GM12878 (cell line): Measurements from ENCODE around the gene RCOR1. TPM values are rescaled to one million over a fixed set of nuclear protein-coding genes. Genes with fewer than 3 reads are reported as not detected.

Experiments used
- ATF3 ChIP-seq: IDR thresholded peaks from 2 replicates; pipeline ENCODE4 v1.6.1; 2011; ENCODE audit warnings: low read depth, mild to moderate bottlenecking, low read length, moderate library complexity, borderline replicate concordance; ENCODE audit errors: extremely low read depth
- DPF2 ChIP-seq: fragments of 450-650 bp; IDR thresholded peaks from 2 replicates; pipeline ENCODE4 v1.6.1; 2017; ENCODE audit warnings: mild to moderate bottlenecking
- GATAD2B ChIP-seq: fragments of 450-650 bp; conservative IDR thresholded peaks from 2 replicates; pipeline ENCODE4 v1.6.1; 2017; ENCODE audit warnings: low read depth, mild to moderate bottlenecking, moderate library complexity
- JUNB ChIP-seq: IDR thresholded peaks from 2 replicates; pipeline ENCODE4 v1.6.1; 2016; ENCODE audit warnings: antibody characterized with exemption, mild to moderate bottlenecking
- LARP7 ChIP-seq: fragments of 450-650 bp; IDR thresholded peaks from 2 replicates; pipeline ENCODE4 v1.6.1; 2017; ENCODE audit warnings: mild to moderate bottlenecking
- MYB ChIP-seq: fragments of 150-350 bp; IDR thresholded peaks from 2 replicates; pipeline ENCODE4 v1.6.1; 2014; ENCODE audit warnings: mild to moderate bottlenecking, low read depth, low read length, borderline replicate concordance
- MYC ChIP-seq: IDR thresholded peaks from 2 replicates; pipeline ENCODE4 v1.6.1; 2011; ENCODE audit warnings: mild to moderate bottlenecking, low read length, moderate library complexity, inconsistent platforms; ENCODE audit not compliant: insufficient read depth, insufficient replicate concordance, insufficient read length, severe bottlenecking
- NFYB ChIP-seq: IDR thresholded peaks from 2 replicates; pipeline ENCODE4 v1.6.1; 2011; ENCODE audit warnings: low read depth, mild to moderate bottlenecking, low read length, improper control_type of control experiment, moderate library complexity; ENCODE audit not compliant: insufficient read depth
- PML ChIP-seq: IDR thresholded peaks from 2 replicates; pipeline ENCODE4 v1.6.1; 2012; ENCODE audit warnings: low read length, inconsistent platforms
- RB1 ChIP-seq: fragments of 450-650 bp; formaldehyde crosslinking; IDR thresholded peaks from 2 replicates; pipeline ENCODE4 v1.6.1; 2017; ENCODE audit warnings: mild to moderate bottlenecking, borderline replicate concordance
- RELA ChIP-seq: fragments of 450-650 bp; IDR thresholded peaks from 2 replicates; pipeline ENCODE4 v1.8.0; 2014; ENCODE audit warnings: borderline replicate concordance; ENCODE audit not compliant: partially characterized antibody
- SMAD5 ChIP-seq: IDR thresholded peaks from 2 replicates; pipeline ENCODE4 v1.6.1; 2016; ENCODE audit warnings: antibody characterized with exemption, low read depth
- TAF1 ChIP-seq: IDR thresholded peaks from 2 replicates; pipeline ENCODE4 v1.6.1; 2011; ENCODE audit warnings: mild to moderate bottlenecking, low read depth, low read length, borderline replicate concordance
- TCF3 ChIP-seq: IDR thresholded peaks from 2 replicates; pipeline ENCODE4 v1.6.1; 2012; ENCODE audit warnings: low read depth, mild to moderate bottlenecking, low read length, borderline replicate concordance; ENCODE audit not compliant: insufficient read depth
- USF2 ChIP-seq: IDR thresholded peaks from 2 replicates; pipeline ENCODE4 v1.6.1; 2011; ENCODE audit warnings: low read depth, low read length, improper control_type of control experiment, borderline replicate concordance
- ZNF24 ChIP-seq: fragments of 450-650 bp; IDR thresholded peaks from 2 replicates; pipeline ENCODE4 v1.6.1; 2017; ENCODE audit warnings: antibody characterized with exemption, mild to moderate bottlenecking
- polyA plus RNA-seq, 11 experiments: library from polyadenylated mRNA; depleted of rRNA in 4 of 11; unstranded in 6 of 11; stranded (reverse) in 5 of 11; fragments of >200 nt; fragmentation: Nextera tagmentation in 4 of 11; fragmentation: Illumina TruSeq in 1 of 11; extraction: Ambion mirVana in 4 of 11; extraction: Trizol in 1 of 11; gene quantifications; 1 replicate in 1 of 11; 2 replicates in 10 of 11; pipeline versions ENCODE4 v1.2.1 to v1.2.3, GENCODE V29; 2011 to 2016; ENCODE audit warnings: inconsistent platforms in 2 of 11, missing spikeins in 2 of 11, low read depth in 1 of 11
- total RNA-seq, 4 experiments: library from RNA; depleted of rRNA in 3 of 4; stranded (reverse); fragments of >200 nt in 3 of 4; fragmentation: Illumina TruSeq in 1 of 4; extraction: Trizol in 1 of 4; gene quantifications; 2 replicates each; pipeline versions ENCODE4 v1.2.1 to v1.2.3, GENCODE V29; 2013 to 2021
- TF ChIP-seq, protein P1 (sequence below): fragments of 150-350 bp; IDR thresholded peaks from 2 replicates; pipeline ENCODE4 v1.6.1; 2016; ENCODE audit warnings: low read depth, low read length
- TF ChIP-seq, protein P2 (sequence below): IDR thresholded peaks from 2 replicates; pipeline ENCODE4 v1.6.1; 2011; ENCODE audit warnings: borderline replicate concordance, low read depth, mild to moderate bottlenecking, moderate library complexity, low read length; ENCODE audit not compliant: insufficient read depth, poor library complexity, severe bottlenecking
- TF ChIP-seq, protein P3 (sequence below): fragments of 450-650 bp; IDR thresholded peaks from 2 replicates; pipeline ENCODE4 v1.6.1; 2017; ENCODE audit warnings: mild to moderate bottlenecking

The RCOR1 gene
- total and polyA plus RNA-seq, 10 of the 15 experiments (the other 5 are each of a cell fraction or from before 2014, with no cell fraction given), result 1.6 to 12.2 (median 4.4) TPM

DNA sequence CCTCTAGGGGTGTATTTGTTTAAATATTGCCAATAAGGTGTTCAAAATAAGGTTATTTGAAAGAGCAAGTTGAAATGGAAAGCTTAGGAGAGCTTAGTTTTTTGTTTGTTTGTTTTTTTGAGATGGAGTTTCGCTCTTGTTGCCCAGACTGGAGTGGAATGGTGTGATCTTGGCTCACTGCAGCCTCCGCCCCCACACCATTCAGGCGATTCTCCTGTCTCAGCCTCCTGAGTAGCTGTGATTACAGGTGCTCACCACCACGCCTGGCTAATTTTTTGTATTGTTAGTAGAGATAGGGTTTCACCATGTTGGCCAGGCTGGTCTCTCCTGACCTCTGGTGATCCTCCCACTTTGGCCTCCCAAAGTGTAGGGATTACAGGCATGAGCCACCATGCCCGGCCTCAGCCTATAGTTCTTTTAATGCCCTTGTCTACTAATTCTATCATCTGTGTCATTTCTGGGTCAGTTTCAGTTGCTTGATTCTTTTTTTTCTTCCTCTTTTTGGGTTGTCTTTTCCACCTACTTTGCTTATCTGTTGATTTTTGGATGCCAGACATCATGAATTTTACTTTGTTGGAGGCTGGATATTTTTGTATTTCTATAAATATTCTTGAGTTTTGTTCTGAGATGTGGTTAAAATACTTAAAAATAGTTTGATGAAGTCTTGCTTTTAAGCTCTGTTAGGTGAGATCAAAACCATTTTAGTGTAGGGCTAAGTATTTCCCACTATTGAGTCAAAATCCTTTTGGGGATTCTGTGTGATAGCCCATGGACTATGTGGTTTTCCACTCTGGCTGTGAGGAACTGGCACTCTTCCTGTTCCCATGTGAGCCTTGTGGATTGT lies 18.7 kb downstream of the RCOR1 start (continued):
- TF ChIP-seq ATF3 (no peak), TAF1 (no peak), DPF2 (peak; percentile 37; the same call in 1 of the 2 replicates), LARP7 (no peak), NFYB (no peak), USF2 (no peak), PML (no peak; the same call in 1 of the 2 replicates), TCF3 (no peak), MYC (no peak), GATAD2B (no peak), JUNB (peak; percentile 33; the same call in 1 of the 2 replicates), RELA (no peak), MYB (no peak), SMAD5 (no peak), RB1 (no peak), ZNF24 (no peak)
- TF ChIP-seq, protein P1, sequence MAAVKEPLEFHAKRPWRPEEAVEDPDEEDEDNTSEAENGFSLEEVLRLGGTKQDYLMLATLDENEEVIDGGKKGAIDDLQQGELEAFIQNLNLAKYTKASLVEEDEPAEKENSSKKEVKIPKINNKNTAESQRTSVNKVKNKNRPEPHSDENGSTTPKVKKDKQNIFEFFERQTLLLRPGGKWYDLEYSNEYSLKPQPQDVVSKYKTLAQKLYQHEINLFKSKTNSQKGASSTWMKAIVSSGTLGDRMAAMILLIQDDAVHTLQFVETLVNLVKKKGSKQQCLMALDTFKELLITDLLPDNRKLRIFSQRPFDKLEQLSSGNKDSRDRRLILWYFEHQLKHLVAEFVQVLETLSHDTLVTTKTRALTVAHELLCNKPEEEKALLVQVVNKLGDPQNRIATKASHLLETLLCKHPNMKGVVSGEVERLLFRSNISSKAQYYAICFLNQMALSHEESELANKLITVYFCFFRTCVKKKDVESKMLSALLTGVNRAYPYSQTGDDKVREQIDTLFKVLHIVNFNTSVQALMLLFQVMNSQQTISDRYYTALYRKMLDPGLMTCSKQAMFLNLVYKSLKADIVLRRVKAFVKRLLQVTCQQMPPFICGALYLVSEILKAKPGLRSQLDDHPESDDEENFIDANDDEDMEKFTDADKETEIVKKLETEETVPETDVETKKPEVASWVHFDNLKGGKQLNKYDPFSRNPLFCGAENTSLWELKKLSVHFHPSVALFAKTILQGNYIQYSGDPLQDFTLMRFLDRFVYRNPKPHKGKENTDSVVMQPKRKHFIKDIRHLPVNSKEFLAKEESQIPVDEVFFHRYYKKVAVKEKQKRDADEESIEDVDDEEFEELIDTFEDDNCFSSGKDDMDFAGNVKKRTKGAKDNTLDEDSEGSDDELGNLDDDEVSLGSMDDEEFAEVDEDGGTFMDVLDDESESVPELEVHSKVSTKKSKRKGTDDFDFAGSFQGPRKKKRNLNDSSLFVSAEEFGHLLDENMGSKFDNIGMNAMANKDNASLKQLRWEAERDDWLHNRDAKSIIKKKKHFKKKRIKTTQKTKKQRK, result no peak
- TF ChIP-seq, protein P2, sequence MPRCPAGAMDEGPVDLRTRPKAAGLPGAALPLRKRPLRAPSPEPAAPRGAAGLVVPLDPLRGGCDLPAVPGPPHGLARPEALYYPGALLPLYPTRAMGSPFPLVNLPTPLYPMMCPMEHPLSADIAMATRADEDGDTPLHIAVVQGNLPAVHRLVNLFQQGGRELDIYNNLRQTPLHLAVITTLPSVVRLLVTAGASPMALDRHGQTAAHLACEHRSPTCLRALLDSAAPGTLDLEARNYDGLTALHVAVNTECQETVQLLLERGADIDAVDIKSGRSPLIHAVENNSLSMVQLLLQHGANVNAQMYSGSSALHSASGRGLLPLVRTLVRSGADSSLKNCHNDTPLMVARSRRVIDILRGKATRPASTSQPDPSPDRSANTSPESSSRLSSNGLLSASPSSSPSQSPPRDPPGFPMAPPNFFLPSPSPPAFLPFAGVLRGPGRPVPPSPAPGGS, result no peak
- TF ChIP-seq, protein P3, sequence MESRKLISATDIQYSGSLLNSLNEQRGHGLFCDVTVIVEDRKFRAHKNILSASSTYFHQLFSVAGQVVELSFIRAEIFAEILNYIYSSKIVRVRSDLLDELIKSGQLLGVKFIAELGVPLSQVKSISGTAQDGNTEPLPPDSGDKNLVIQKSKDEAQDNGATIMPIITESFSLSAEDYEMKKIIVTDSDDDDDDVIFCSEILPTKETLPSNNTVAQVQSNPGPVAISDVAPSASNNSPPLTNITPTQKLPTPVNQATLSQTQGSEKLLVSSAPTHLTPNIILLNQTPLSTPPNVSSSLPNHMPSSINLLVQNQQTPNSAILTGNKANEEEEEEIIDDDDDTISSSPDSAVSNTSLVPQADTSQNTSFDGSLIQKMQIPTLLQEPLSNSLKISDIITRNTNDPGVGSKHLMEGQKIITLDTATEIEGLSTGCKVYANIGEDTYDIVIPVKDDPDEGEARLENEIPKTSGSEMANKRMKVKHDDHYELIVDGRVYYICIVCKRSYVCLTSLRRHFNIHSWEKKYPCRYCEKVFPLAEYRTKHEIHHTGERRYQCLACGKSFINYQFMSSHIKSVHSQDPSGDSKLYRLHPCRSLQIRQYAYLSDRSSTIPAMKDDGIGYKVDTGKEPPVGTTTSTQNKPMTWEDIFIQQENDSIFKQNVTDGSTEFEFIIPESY, result no peak
